ENCODE data around the gene CYP2F1. TPM values are rescaled to one million over a fixed set of nuclear protein-coding genes. Genes with fewer than 3 reads are reported as not detected.
"Not testable (repeated sequence)": the region's sequence is repeated elsewhere in the genome, so short reads cannot be mapped to it uniquely, and the experiment has no call there.

Gene CYP2F1
- total RNA-seq, 1 donor from 2014 or later: not detected

GRCh38 chr19:41123716-41124294, 9.6 kb downstream of the CYP2F1 start:
- intact Hi-C loops (cut with micrococcal nuclease): no loop called here
- H3K27ac ChIP-seq (replicated peaks): no peak overlapping the region
- H3K4me1 ChIP-seq: peaks cover 9% of the 10 kb centered on the region
- no peak overlapping the region for H3K4me3 ChIP-seq
- H3K36me3 ChIP-seq: no peaks in the 10 kb centered on the region
- TF ChIP-seq CTCF (IDR thresholded peaks at IDR 0.05; ENCODE audit: borderline replicate concordance): no peak
- DNase-seq: no peak
- H3K9me3 ChIP-seq (replicated peaks): no peaks in the 10 kb centered on the region
- H3K27me3 ChIP-seq (ENCODE audit: low read depth): no peaks in the 10 kb centered on the region

GRCh38 chr19:41126765-41127203, 12.6 kb downstream of the CYP2F1 start:
- intact Hi-C loops (cut with micrococcal nuclease); H3K4me1 ChIP-seq; H3K36me3 ChIP-seq; H3K9me3 ChIP-seq (replicated peaks); DNase-seq; H3K27ac ChIP-seq (replicated peaks); H3K27me3 ChIP-seq (ENCODE audit: low read depth); H3K4me3 ChIP-seq: not testable (repeated sequence)
- TF ChIP-seq CTCF (IDR thresholded peaks at IDR 0.05; ENCODE audit: borderline replicate concordance): peak; percentile 72

GRCh38 chr19:41127362-41127761, 13.1 kb downstream of the CYP2F1 start:
- H3K27me3 ChIP-seq (ENCODE audit: low read depth); intact Hi-C loops (cut with micrococcal nuclease); DNase-seq; H3K4me3 ChIP-seq; H3K36me3 ChIP-seq; H3K4me1 ChIP-seq; H3K9me3 ChIP-seq (replicated peaks): not testable (repeated sequence)
- peak overlapping the region; percentile 55 for H3K27ac ChIP-seq (replicated peaks)

- Histone ChIP-seq H3K4me3 (peak overlapping the region; percentile 49), H3K27ac (replicated peaks) (peak overlapping the region; percentile 55)
- H3K9me3 ChIP-seq (replicated peaks); H3K27me3 ChIP-seq (ENCODE audit: low read depth); H3K4me1 ChIP-seq; intact Hi-C loops (cut with micrococcal nuclease); H3K36me3 ChIP-seq: not testable (repeated sequence)
- peak; percentile 44 for TF ChIP-seq CTCF (IDR thresholded peaks at IDR 0.05; ENCODE audit: borderline replicate concordance)
- DNase-seq: peak; percentile 87
Measured at GRCh38 chr19:41127801-41128300, 13.6 kb downstream of the CYP2F1 start.

GRCh38 chr19:41128692-41129091, 14.5 kb downstream of the CYP2F1 start:
- Histone ChIP-seq H3K4me1 (peaks cover 9% of the 10 kb centered on the region), H3K9me3 (replicated peaks) (no peaks in the 10 kb centered on the region), H3K4me3 (no peak overlapping the region), H3K27ac (replicated peaks) (no peak overlapping the region), H3K36me3 (no peaks in the 10 kb centered on the region), H3K27me3 (ENCODE audit: low read depth) (no peaks in the 10 kb centered on the region)
- DNase-seq: no peak
- intact Hi-C loops (cut with micrococcal nuclease): no loop called here
- no peak for TF ChIP-seq CTCF (IDR thresholded peaks at IDR 0.05; ENCODE audit: borderline replicate concordance)

- H3K27ac ChIP-seq (replicated peaks): no peak overlapping the region
- TF ChIP-seq CTCF (IDR thresholded peaks at IDR 0.05; ENCODE audit: borderline replicate concordance): no peak
- no peak overlapping the region for H3K4me3 ChIP-seq
- intact Hi-C loops (cut with micrococcal nuclease): no loop called here
- no peak for DNase-seq
- H3K9me3 ChIP-seq (replicated peaks): no peaks in the 10 kb centered on the region
- H3K27me3 ChIP-seq (ENCODE audit: low read depth): no peaks in the 10 kb centered on the region
- peaks cover 9% of the 10 kb centered on the region for H3K4me1 ChIP-seq
- H3K36me3 ChIP-seq: no peaks in the 10 kb centered on the region
Measured at GRCh38 chr19:41131186-41131585, 17.0 kb downstream of the CYP2F1 start.
